ENCODE data around the gene WNT2B. TPM values are rescaled to one million over a fixed set of nuclear protein-coding genes. Genes with fewer than 3 reads are reported as not detected.

The WNT2B gene
- total and polyA plus RNA-seq, 2 of the 8 experiments (the other 6 are each of a cell fraction or from before 2014, with no cell fraction given): 0.33 to 2.0 TPM

- TF ChIP-seq NANOG (IDR thresholded peaks at IDR 0.05; ENCODE audit: insufficient read depth, low read depth, low read length, poor library complexity, severe bottlenecking) (no peak), SIX5 (IDR thresholded peaks at IDR 0.05; ENCODE audit: low read depth, low read length) (no peak), JUND (IDR thresholded peaks at IDR 0.05; ENCODE audit: low read length) (no peak), KDM5A (IDR thresholded peaks at IDR 0.05; ENCODE audit: low read length) (no peak), ASH2L (IDR thresholded peaks at IDR 0.05; ENCODE audit: low read length) (no peak), KDM4A (IDR thresholded peaks at IDR 0.05; ENCODE audit: low read depth, low read length, severe bottlenecking) (peak; percentile 72), HDAC6 (IDR thresholded peaks at IDR 0.05; ENCODE audit: low read depth, low read length) (no peak), ZNF274 (IDR thresholded peaks at IDR 0.05; ENCODE audit: borderline replicate concordance, extremely low read depth, low read length) (no peak), YY1 (IDR thresholded peaks at IDR 0.05; ENCODE audit: low read depth, low read length) (no peak), CBX5 (IDR thresholded peaks at IDR 0.05; ENCODE audit: low read depth, low read length) (no peak), RNF2 (IDR thresholded peaks at IDR 0.05; ENCODE audit: borderline replicate concordance, low read depth, low read length, missing control alignments, poor library complexity, severe bottlenecking) (peak; percentile 36), SAP30 (IDR thresholded peaks at IDR 0.05; ENCODE audit: insufficient read depth, insufficient replicate concordance, low read length) (no peak), ATF3 (IDR thresholded peaks at IDR 0.05; ENCODE audit: insufficient read depth, low read depth, low read length) (no peak), HDAC2 (IDR thresholded peaks at IDR 0.05; ENCODE audit: borderline replicate concordance in 1 of 2, low read depth in 2 of 2, low read length in 2 of 2) (no peak; a peak in 1 of 4 replicates), MAFK (IDR thresholded peaks at IDR 0.05; ENCODE audit: low read depth, low read length) (no peak), CTCF (IDR thresholded peaks at IDR 0.05; ENCODE audit: control extremely low read depth in 1 of 3, insufficient read depth in 1 of 3, low read depth in 1 of 3, low read length in 3 of 3) (peak in 2 of 3 experiments; percentile 38 to 49; a peak in 2 of 4 replicates), POLR2AphosphoS5 (IDR thresholded peaks at IDR 0.05; ENCODE audit: low read depth, low read length) (no peak), CTBP2 (IDR thresholded peaks at IDR 0.05; ENCODE audit: borderline replicate concordance, insufficient read depth, insufficient read length, low read length) (no peak), TEAD4 (IDR thresholded peaks at IDR 0.05; ENCODE audit: low read depth, low read length) (no peak)
Measured at GRCh38 chr1:112501810-112502641, 6.7 kb upstream of the WNT2B start (continued).
